Endothelial cell of umbilical vein (primary cell): ENCODE measurements around the gene MED8. TPM values are rescaled to one million over a fixed set of nuclear protein-coding genes. Genes with fewer than 3 reads are reported as not detected.

Experiments
- BruUV-seq: library from RNA; stranded (reverse); fragments of 400-500 nt; replicated peaks from 2 replicates; lab custom pipeline; 2021; lab: Mats Ljungman, UMichigan
- CTCF ChIA-PET: fragments of 300-600, 350-600 bp; sonication (Branson Sonifier 250); formaldehyde crosslinking; loops from one replicate; lab custom pipeline; 2021; ENCODE audit warnings: antibody characterized with exemption, inconsistent platforms; lab: Charles Lee
- POLR2A ChIA-PET: fragments of 300-600, 350-600 bp; sonication (Branson Sonifier 250); formaldehyde crosslinking; loops from one replicate; lab custom pipeline; 2021; ENCODE audit warnings: antibody characterized with exemption, inconsistent platforms; lab: Charles Lee
- DNase-seq: peaks from one replicate; pipeline ENCODE4 v3.0.0-alpha.2; 2011; ENCODE audit warnings: low read depth, low spot score
- FAIRE-seq: peaks from 2 replicates; lab custom pipeline; 2011; peaks lifted over from hg19 to GRCh38; lab: Jason Lieb, UNC
- H2AFZ ChIP-seq: 2 replicates; pipeline ENCODE4 v1.6.0; 2012; ENCODE audit warnings: low read depth, low read length, control low read depth, inconsistent platforms
- H3K27ac ChIP-seq: 2 replicates; pipeline ENCODE4 v1.5.1; 2011; ENCODE audit warnings: low read depth, mild to moderate bottlenecking, control low read depth, low read length, moderate library complexity; ENCODE audit not compliant: insufficient read depth
- H3K27me3 ChIP-seq, 2 experiments: 2 replicates each; pipeline versions ENCODE4 v1.6.0 to v1.6.1; 2011; ENCODE audit warnings: low read length in 2 of 2, mixed read lengths in 1 of 2; ENCODE audit not compliant: control insufficient read depth in 2 of 2, insufficient read depth in 2 of 2
- H3K36me3 ChIP-seq, 2 experiments: 2 replicates in 1 of 2; 3 replicates in 1 of 2; pipeline ENCODE4 v1.5.1; 2011; ENCODE audit warnings: low read length in 2 of 2, mild to moderate bottlenecking in 1 of 2, moderate library complexity in 1 of 2; ENCODE audit not compliant: control insufficient read depth in 2 of 2, insufficient read depth in 2 of 2; ENCODE audit errors: extremely low read depth in 1 of 2
- H3K4me1 ChIP-seq: 3 replicates; pipeline ENCODE4 v1.5.1; 2011; ENCODE audit warnings: mild to moderate bottlenecking, low read length; ENCODE audit not compliant: control insufficient read depth, insufficient read depth; ENCODE audit errors: extremely low read depth
- H3K4me2 ChIP-seq: 2 replicates; pipeline ENCODE4 v1.6.1; 2011; ENCODE audit warnings: low read length, control low read depth, mixed read lengths; ENCODE audit not compliant: insufficient read depth
- H3K4me3 ChIP-seq, 3 experiments: fragments of 200-600 bp in 1 of 3; sonication (generic), shearing (Covaris generic) in 1 of 3; replicated peaks in 1 of 3; 2 replicates each; pipeline ENCODE4 v1.5.1; 2011 to 2016; ENCODE audit warnings: control low read depth in 3 of 3, low read length in 3 of 3, mild to moderate bottlenecking in 2 of 3, inconsistent platforms in 1 of 3, low read depth in 1 of 3, moderate library complexity in 1 of 3; ENCODE audit not compliant: insufficient read depth in 1 of 3
- H3K79me2 ChIP-seq: 2 replicates; pipeline ENCODE4 v1.6.0; 2012; ENCODE audit warnings: low read length, inconsistent platforms; ENCODE audit not compliant: control insufficient read depth, insufficient read depth
- H3K9ac ChIP-seq: replicated peaks from 2 replicates; pipeline ENCODE3; 2011; ENCODE audit warnings: low read length, control low read depth; ENCODE audit not compliant: insufficient read depth; ENCODE audit errors: extremely low read depth
- H3K9me1 ChIP-seq: replicated peaks from 3 replicates; pipeline ENCODE4 v1.6.0; 2011; ENCODE audit warnings: mild to moderate bottlenecking, low read length; ENCODE audit not compliant: control insufficient read depth, insufficient read depth; ENCODE audit errors: extremely low read depth
- H3K9me3 ChIP-seq: replicated peaks from 2 replicates; pipeline ENCODE4 v1.5.1; 2012; ENCODE audit warnings: low read length, inconsistent platforms; ENCODE audit not compliant: control insufficient read depth, insufficient read depth
- H4K20me1 ChIP-seq: replicated peaks from 2 replicates; pipeline ENCODE3; 2011; ENCODE audit warnings: mild to moderate bottlenecking, low read length; ENCODE audit not compliant: control insufficient read depth, insufficient read depth; ENCODE audit errors: extremely low read depth
- EZH2 ChIP-seq: IDR thresholded peaks from 2 replicates; pipeline ENCODE4 v1.6.1; 2012; ENCODE audit warnings: borderline replicate concordance, low read depth, mild to moderate bottlenecking, moderate library complexity, low read length, inconsistent platforms; ENCODE audit not compliant: severe bottlenecking
- FOS ChIP-seq: IDR thresholded peaks from 2 replicates; pipeline ENCODE4 v1.6.1; 2011; ENCODE audit warnings: mild to moderate bottlenecking, low read length, moderate library complexity, borderline replicate concordance; ENCODE audit not compliant: insufficient read depth
- GATA2 ChIP-seq: IDR thresholded peaks from 2 replicates; pipeline ENCODE4 v1.7.0; 2011; ENCODE audit warnings: low read depth, mild to moderate bottlenecking, moderate library complexity, mixed read lengths, low read length; ENCODE audit not compliant: insufficient read length, insufficient read depth
- JUN ChIP-seq: IDR thresholded peaks from 2 replicates; pipeline ENCODE4 v1.6.1; 2011; ENCODE audit warnings: borderline replicate concordance, low read depth; ENCODE audit not compliant: insufficient read length, insufficient read depth
- MAX ChIP-seq: IDR thresholded peaks from 2 replicates; pipeline ENCODE4 v1.6.1; 2011; ENCODE audit not compliant: insufficient read depth, insufficient read length
- MYC ChIP-seq: IDR thresholded peaks from one replicate; pipeline ENCODE4 v1.6.1; 2011; ENCODE audit warnings: mild to moderate bottlenecking, low read depth, low read length
- POLR2A ChIP-seq: IDR thresholded peaks from 2 replicates; pipeline ENCODE4 v1.6.1; 2012; ENCODE audit warnings: low read depth, mild to moderate bottlenecking, control low read depth, low read length
- dilution Hi-C: fragments of 300-500 bp; cut with MboI; formaldehyde crosslinking; loops from one replicate; pipeline ENCODE4 v1.15.0; 2019; ENCODE audit warnings: low sequenced_read_pairs; ENCODE audit not compliant: extremely low pct_ligation_motif_present
- intact Hi-C: fragments of 100-400 bp; cut with micrococcal nuclease; formaldehyde crosslinking; loops from one replicate; pipeline ENCODE4 v1.10.0; 2022
- polyA plus RNA-seq, 4 experiments: library from polyadenylated mRNA; depleted of rRNA in 3 of 4; stranded (reverse) in 3 of 4; unstranded in 1 of 4; fragments of >200 nt; gene quantifications; 2 replicates each; pipeline versions ENCODE4 v1.2.1 to v1.2.3, GENCODE V29; 2011 to 2012; ENCODE audit warnings: missing spikeins in 1 of 4
- total RNA-seq: library from RNA; stranded (reverse); gene quantifications from 2 replicates; pipeline ENCODE4 v1.2.3, GENCODE V29; 2021
- TF ChIP-seq, protein P1 (sequence below), 2 donors: IDR thresholded peaks; 1 replicate in 1 of 2; 2 replicates in 1 of 2; pipeline ENCODE4 v1.5.1; 2011; ENCODE audit warnings: low read length in 2 of 2, mild to moderate bottlenecking in 2 of 2, moderate library complexity in 2 of 2, control low read depth in 1 of 2, inconsistent platforms in 1 of 2, low read depth in 1 of 2; ENCODE audit not compliant: insufficient read depth in 1 of 2; ENCODE audit errors: extremely low read depth in 1 of 2

Gene MED8
- total and polyA plus RNA-seq, 2 donors (not counting 3 experiments of a cell fraction or from before 2014, with no cell fraction given): 19.6 to 45.6 TPM

DNA sequence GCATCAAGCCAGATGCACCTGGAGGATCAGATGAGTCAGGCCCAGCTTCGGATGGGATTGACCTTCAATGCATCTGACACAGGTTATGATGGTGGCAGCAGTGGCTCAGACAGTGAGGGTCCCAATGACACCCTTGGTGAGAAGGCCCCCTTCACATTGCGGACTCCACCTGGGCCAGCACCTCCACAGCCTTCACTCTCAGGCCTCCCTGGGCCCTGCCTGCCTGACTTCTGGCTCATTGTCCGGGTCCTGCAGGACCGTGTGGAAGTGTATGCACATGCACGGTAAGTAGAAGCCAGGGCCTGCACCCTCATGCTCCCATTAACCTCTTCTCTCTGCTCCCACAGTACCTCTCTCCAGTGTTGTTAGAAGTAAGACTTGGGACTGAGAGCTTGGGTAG is 43.3 kb upstream of the MED8 start:
- no TSS peak for BruUV-seq
- Histone ChIP-seq H3K4me3 (no peak overlapping the region), H3K4me2 (no peak overlapping the region), H3K9me1 (no peaks in the 10 kb centered on the region), H3K36me3 (peaks cover 3 to 55% of the 10 kb centered on the region in 2 experiments), H3K79me2 (no peaks in the 10 kb centered on the region), H3K4me1 (no peaks in the 10 kb centered on the region), H3K9ac (no peak overlapping the region), H2AFZ (no peak overlapping the region), H3K27me3 (no peaks in the 10 kb centered on the region), H3K27ac (no peak overlapping the region), H3K9me3 (no peaks in the 10 kb centered on the region), H4K20me1 (no peaks in the 10 kb centered on the region)
- TF ChIP-seq FOS (no peak), GATA2 (no peak), MYC (no peak), EZH2 (no peak), JUN (no peak), POLR2A (no peak), MAX (no peak)
- TF ChIP-seq, protein P1, sequence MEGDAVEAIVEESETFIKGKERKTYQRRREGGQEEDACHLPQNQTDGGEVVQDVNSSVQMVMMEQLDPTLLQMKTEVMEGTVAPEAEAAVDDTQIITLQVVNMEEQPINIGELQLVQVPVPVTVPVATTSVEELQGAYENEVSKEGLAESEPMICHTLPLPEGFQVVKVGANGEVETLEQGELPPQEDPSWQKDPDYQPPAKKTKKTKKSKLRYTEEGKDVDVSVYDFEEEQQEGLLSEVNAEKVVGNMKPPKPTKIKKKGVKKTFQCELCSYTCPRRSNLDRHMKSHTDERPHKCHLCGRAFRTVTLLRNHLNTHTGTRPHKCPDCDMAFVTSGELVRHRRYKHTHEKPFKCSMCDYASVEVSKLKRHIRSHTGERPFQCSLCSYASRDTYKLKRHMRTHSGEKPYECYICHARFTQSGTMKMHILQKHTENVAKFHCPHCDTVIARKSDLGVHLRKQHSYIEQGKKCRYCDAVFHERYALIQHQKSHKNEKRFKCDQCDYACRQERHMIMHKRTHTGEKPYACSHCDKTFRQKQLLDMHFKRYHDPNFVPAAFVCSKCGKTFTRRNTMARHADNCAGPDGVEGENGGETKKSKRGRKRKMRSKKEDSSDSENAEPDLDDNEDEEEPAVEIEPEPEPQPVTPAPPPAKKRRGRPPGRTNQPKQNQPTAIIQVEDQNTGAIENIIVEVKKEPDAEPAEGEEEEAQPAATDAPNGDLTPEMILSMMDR (IDR thresholded peaks at IDR 0.05; ENCODE audit: extremely low read depth in 1 of 2, insufficient read depth in 1 of 2, low read depth in 1 of 2, low read length in 2 of 2): no peak
- ChIA-PET POLR2A (no interaction called here), CTCF (no interaction called here)
- FAIRE-seq (no peak), DNase-seq (no peak)
- intact Hi-C loops: no loop called here
- dilution Hi-C loops: no loop called here
